ENCODE data around the gene SLIT3. TPM values are rescaled to one million over a fixed set of nuclear protein-coding genes. Genes with fewer than 3 reads are reported as not detected.

Gene SLIT3
- total and polyA plus RNA-seq, 9 of the 15 experiments (the other 6 are each of a cell fraction or from before 2014, with no cell fraction given): 0.01 to 0.04 TPM; not detected in 7

DNA sequence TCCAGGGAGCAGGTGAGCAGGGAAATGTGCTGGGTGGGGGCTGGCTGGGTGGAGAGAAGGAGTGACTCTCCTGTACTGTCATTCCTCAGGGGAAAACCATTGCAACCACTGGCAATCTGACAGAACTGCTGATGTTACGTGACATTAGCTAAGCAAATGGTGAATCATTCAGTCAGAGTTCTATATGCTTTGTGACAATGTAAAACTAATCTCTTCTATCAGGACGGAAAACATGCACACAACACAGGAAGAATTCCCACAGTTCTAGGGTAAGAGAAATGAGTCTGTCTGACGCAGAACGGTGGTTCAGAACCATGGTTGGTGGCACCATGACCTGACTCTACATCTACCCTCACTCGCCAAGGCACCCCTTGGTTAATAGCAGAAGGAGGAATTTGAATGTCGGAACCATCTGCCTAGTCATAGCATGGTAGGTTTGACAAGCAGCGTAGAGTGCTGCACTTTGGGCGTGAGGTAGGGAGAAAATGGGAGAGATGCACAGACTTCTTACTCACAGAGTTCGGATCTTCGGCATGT is 478.1 kb downstream of the SLIT3 start (continued):
- TF ChIP-seq, protein P1, sequence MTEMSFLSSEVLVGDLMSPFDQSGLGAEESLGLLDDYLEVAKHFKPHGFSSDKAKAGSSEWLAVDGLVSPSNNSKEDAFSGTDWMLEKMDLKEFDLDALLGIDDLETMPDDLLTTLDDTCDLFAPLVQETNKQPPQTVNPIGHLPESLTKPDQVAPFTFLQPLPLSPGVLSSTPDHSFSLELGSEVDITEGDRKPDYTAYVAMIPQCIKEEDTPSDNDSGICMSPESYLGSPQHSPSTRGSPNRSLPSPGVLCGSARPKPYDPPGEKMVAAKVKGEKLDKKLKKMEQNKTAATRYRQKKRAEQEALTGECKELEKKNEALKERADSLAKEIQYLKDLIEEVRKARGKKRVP (CRISPR knock-in tag; IDR thresholded peaks at IDR 0.05): peak; percentile 68; the same call in 1 of the 2 replicates
- TF ChIP-seq MYBL2 (IDR thresholded peaks at IDR 0.05; ENCODE audit: low read depth) (no peak), MYBL2 (CRISPR knock-in tag; IDR thresholded peaks at IDR 0.05; ENCODE audit: borderline replicate concordance) (no peak), E2F3 (CRISPR knock-in tag; IDR thresholded peaks at IDR 0.05) (no peak), ZNF174 (CRISPR knock-in tag; IDR thresholded peaks at IDR 0.05) (no peak), NR2C2 (CRISPR knock-in tag; IDR thresholded peaks at IDR 0.05) (no peak), NR2C2 (tag; IDR thresholded peaks at IDR 0.05) (0 out of 2 replicates have a peak, but pooled peaks have one; percentile 26), SMAD1 (IDR thresholded peaks at IDR 0.05; ENCODE audit: low read depth, low read length, partially characterized antibody) (no peak), GATAD2A (IDR thresholded peaks at IDR 0.05) (no peak), ZNF76 (CRISPR knock-in tag; IDR thresholded peaks at IDR 0.05; ENCODE audit: borderline replicate concordance) (no peak), NRF1 (conservative IDR thresholded peaks at IDR 0.05 in 1 of 2, IDR thresholded peaks at IDR 0.05 in 1 of 2) (no peak), RNF2 (IDR thresholded peaks at IDR 0.05) (no peak), POLR2H (tag; IDR thresholded peaks at IDR 0.05; ENCODE audit: low read depth) (no peak), CC2D1A (IDR thresholded peaks at IDR 0.05) (no peak), COPS2 (conservative IDR thresholded peaks at IDR 0.05) (no peak), HNRNPUL1 (IDR thresholded peaks at IDR 0.05; ENCODE audit: low read length) (no peak)
- TF ChIP-seq, protein P2, sequence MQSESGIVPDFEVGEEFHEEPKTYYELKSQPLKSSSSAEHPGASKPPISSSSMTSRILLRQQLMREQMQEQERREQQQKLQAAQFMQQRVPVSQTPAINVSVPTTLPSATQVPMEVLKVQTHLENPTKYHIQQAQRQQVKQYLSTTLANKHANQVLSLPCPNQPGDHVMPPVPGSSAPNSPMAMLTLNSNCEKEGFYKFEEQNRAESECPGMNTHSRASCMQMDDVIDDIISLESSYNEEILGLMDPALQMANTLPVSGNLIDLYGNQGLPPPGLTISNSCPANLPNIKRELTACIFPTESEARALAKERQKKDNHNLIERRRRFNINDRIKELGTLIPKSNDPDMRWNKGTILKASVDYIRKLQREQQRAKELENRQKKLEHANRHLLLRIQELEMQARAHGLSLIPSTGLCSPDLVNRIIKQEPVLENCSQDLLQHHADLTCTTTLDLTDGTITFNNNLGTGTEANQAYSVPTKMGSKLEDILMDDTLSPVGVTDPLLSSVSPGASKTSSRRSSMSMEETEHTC (IDR thresholded peaks at IDR 0.05): no peak
- TF ChIP-seq, protein P3, sequence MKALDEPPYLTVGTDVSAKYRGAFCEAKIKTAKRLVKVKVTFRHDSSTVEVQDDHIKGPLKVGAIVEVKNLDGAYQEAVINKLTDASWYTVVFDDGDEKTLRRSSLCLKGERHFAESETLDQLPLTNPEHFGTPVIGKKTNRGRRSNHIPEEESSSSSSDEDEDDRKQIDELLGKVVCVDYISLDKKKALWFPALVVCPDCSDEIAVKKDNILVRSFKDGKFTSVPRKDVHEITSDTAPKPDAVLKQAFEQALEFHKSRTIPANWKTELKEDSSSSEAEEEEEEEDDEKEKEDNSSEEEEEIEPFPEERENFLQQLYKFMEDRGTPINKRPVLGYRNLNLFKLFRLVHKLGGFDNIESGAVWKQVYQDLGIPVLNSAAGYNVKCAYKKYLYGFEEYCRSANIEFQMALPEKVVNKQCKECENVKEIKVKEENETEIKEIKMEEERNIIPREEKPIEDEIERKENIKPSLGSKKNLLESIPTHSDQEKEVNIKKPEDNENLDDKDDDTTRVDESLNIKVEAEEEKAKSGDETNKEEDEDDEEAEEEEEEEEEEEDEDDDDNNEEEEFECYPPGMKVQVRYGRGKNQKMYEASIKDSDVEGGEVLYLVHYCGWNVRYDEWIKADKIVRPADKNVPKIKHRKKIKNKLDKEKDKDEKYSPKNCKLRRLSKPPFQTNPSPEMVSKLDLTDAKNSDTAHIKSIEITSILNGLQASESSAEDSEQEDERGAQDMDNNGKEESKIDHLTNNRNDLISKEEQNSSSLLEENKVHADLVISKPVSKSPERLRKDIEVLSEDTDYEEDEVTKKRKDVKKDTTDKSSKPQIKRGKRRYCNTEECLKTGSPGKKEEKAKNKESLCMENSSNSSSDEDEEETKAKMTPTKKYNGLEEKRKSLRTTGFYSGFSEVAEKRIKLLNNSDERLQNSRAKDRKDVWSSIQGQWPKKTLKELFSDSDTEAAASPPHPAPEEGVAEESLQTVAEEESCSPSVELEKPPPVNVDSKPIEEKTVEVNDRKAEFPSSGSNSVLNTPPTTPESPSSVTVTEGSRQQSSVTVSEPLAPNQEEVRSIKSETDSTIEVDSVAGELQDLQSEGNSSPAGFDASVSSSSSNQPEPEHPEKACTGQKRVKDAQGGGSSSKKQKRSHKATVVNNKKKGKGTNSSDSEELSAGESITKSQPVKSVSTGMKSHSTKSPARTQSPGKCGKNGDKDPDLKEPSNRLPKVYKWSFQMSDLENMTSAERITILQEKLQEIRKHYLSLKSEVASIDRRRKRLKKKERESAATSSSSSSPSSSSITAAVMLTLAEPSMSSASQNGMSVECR (CRISPR knock-in tag; IDR thresholded peaks at IDR 0.05): no peak
- TF ChIP-seq, protein P4, sequence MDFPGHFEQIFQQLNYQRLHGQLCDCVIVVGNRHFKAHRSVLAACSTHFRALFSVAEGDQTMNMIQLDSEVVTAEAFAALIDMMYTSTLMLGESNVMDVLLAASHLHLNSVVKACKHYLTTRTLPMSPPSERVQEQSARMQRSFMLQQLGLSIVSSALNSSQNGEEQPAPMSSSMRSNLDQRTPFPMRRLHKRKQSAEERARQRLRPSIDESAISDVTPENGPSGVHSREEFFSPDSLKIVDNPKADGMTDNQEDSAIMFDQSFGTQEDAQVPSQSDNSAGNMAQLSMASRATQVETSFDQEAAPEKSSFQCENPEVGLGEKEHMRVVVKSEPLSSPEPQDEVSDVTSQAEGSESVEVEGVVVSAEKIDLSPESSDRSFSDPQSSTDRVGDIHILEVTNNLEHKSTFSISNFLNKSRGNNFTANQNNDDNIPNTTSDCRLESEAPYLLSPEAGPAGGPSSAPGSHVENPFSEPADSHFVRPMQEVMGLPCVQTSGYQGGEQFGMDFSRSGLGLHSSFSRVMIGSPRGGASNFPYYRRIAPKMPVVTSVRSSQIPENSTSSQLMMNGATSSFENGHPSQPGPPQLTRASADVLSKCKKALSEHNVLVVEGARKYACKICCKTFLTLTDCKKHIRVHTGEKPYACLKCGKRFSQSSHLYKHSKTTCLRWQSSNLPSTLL (IDR thresholded peaks at IDR 0.05): no peak
- TF ChIP-seq, protein P5, sequence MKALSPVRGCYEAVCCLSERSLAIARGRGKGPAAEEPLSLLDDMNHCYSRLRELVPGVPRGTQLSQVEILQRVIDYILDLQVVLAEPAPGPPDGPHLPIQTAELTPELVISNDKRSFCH (CRISPR knock-in tag; IDR thresholded peaks at IDR 0.05): no peak
- TF ChIP-seq, protein P5 (tag; IDR thresholded peaks at IDR 0.05): no peak
